DOHH2 (cell line): ENCODE measurements around the gene SLC22A31.

Experiments used
- H3F3A ChIP-seq: fragments of 200-600 bp; sonication (generic), shearing (Covaris generic); 2 replicates; pipeline ENCODE4 v1.6.0; 2016; ENCODE audit warnings: antibody characterized with exemption, mild to moderate bottlenecking; ENCODE audit not compliant: control insufficient read depth, insufficient read depth
- H3K27ac ChIP-seq: fragments of 200-600 bp; sonication (generic); 2 replicates; pipeline ENCODE4 v1.5.1; 2014; ENCODE audit warnings: low read depth, mild to moderate bottlenecking, low read length, moderate library complexity
- H3K27me3 ChIP-seq: fragments of 200-600 bp; sonication (generic); 2 replicates; pipeline ENCODE4 v1.6.1; 2014; ENCODE audit warnings: mild to moderate bottlenecking, low read length, mixed read lengths; ENCODE audit not compliant: control insufficient read depth
- H3K36me3 ChIP-seq: fragments of 200-600 bp; sonication (generic); 2 replicates; pipeline ENCODE4 v1.6.1; 2014; ENCODE audit warnings: mild to moderate bottlenecking, low read length, moderate library complexity, mixed read lengths; ENCODE audit not compliant: control insufficient read depth
- H3K4me1 ChIP-seq: fragments of 200-600 bp; sonication (generic); 2 replicates; pipeline ENCODE4 v1.6.1; 2014; ENCODE audit warnings: mild to moderate bottlenecking, low read length, mixed read lengths; ENCODE audit not compliant: control insufficient read depth
- H3K4me2 ChIP-seq: fragments of 200-600 bp; sonication (generic); 2 replicates; pipeline ENCODE4 v1.6.0; 2014; ENCODE audit warnings: mild to moderate bottlenecking, low read length, moderate library complexity
- H3K4me3 ChIP-seq: fragments of 200-600 bp; sonication (generic); 2 replicates; pipeline ENCODE4 v1.5.1; 2014; ENCODE audit warnings: mild to moderate bottlenecking, low read length, mixed read lengths
- H3K79me2 ChIP-seq: fragments of 200-600 bp; sonication (generic); 2 replicates; pipeline ENCODE4 v1.6.1; 2014; ENCODE audit warnings: mild to moderate bottlenecking, low read length, mixed read lengths; ENCODE audit not compliant: control insufficient read depth
- H3K9me2 ChIP-seq: fragments of 200-600 bp; sonication (generic); replicated peaks from 2 replicates; pipeline ENCODE4 v1.6.1; 2014; ENCODE audit warnings: mild to moderate bottlenecking, low read length, mixed read lengths; ENCODE audit not compliant: control insufficient read depth
- H3K9me3 ChIP-seq: fragments of 200-600 bp; sonication (generic); 2 replicates; pipeline ENCODE4 v1.6.1; 2014; ENCODE audit warnings: antibody characterized with exemption, low read length, mixed read lengths; ENCODE audit not compliant: control insufficient read depth, insufficient read depth
- H4K20me1 ChIP-seq: fragments of 200-600 bp; sonication (generic); 2 replicates; pipeline ENCODE4 v1.6.0; 2014; ENCODE audit warnings: low read depth, mild to moderate bottlenecking, antibody characterized with exemption, low read length, moderate library complexity; ENCODE audit not compliant: control insufficient read depth, insufficient read depth
- EZH2phosphoT487 ChIP-seq: fragments of 200-600 bp; sonication (generic); IDR thresholded peaks from 2 replicates; pipeline ENCODE4 v1.6.1; 2017; ENCODE audit warnings: borderline replicate concordance, mild to moderate bottlenecking, antibody characterized with exemption, low read length, moderate library complexity, mixed read lengths
- TF ChIP-seq, protein P1 (sequence below): fragments of 200-600 bp; sonication (generic); IDR thresholded peaks from one replicate; pipeline ENCODE4 v1.5.1; 2014; ENCODE audit warnings: antibody characterized with exemption, mild to moderate bottlenecking, low read depth, low read length; ENCODE audit not compliant: poor library complexity, severe bottlenecking

Gene SLC22A31

DNA sequence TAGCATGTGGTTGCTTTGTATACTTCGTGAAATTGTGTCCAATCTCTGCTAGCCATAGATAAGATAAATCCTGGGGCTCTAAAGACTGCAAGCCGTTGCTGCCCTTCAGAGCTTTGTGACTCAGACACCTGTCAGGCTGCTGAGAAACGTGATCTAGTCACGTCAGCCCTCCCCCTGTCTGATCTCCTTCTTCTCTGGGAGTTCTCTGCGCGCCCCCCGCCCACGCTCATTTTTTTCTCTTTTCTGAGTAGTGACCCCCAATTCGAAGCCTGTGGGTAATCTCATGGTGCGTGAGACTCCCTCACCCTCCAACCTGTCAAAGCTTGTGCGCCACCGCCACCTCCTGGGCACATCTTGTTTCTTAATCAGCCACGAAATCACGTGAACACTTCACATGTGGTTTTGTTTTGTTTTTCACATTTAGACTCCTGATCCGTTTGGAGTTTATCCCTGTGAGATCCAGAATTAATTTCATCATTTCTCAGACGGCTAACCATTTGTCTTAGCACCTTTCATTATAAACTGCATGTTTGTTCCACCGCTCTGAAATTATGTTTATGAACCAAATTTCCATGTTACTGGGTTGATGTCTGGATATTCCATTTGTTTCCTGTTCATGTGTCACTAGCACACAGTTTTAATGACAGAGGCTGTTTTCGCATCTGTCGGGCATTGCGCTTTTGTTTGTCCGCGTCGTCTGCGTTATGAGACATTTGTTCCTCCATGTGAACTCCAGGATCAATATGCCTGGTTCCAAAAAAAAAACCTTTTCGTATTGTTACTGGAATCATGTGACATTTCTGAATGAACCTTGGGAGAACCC lies 16.2 kb upstream of the SLC22A31 start:
- Histone ChIP-seq H3F3A (peaks cover 11% of the 10 kb centered on the region), H3K27ac (peak overlapping the region; percentile 64), H3K4me3 (peak overlapping the region; percentile 92), H3K9me2 (no peaks in the 10 kb centered on the region), H3K4me2 (peak overlapping the region; percentile 95), H3K36me3 (no peaks in the 10 kb centered on the region), H3K79me2 (peaks cover 6% of the 10 kb centered on the region), H3K4me1 (peaks cover 9% of the 10 kb centered on the region), H3K27me3 (no peaks in the 10 kb centered on the region), H4K20me1 (no peaks in the 10 kb centered on the region), H3K9me3 (no peaks in the 10 kb centered on the region)
- TF ChIP-seq EZH2phosphoT487, result no peak
- TF ChIP-seq, protein P1, sequence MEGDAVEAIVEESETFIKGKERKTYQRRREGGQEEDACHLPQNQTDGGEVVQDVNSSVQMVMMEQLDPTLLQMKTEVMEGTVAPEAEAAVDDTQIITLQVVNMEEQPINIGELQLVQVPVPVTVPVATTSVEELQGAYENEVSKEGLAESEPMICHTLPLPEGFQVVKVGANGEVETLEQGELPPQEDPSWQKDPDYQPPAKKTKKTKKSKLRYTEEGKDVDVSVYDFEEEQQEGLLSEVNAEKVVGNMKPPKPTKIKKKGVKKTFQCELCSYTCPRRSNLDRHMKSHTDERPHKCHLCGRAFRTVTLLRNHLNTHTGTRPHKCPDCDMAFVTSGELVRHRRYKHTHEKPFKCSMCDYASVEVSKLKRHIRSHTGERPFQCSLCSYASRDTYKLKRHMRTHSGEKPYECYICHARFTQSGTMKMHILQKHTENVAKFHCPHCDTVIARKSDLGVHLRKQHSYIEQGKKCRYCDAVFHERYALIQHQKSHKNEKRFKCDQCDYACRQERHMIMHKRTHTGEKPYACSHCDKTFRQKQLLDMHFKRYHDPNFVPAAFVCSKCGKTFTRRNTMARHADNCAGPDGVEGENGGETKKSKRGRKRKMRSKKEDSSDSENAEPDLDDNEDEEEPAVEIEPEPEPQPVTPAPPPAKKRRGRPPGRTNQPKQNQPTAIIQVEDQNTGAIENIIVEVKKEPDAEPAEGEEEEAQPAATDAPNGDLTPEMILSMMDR, result peak; percentile 86

DNA sequence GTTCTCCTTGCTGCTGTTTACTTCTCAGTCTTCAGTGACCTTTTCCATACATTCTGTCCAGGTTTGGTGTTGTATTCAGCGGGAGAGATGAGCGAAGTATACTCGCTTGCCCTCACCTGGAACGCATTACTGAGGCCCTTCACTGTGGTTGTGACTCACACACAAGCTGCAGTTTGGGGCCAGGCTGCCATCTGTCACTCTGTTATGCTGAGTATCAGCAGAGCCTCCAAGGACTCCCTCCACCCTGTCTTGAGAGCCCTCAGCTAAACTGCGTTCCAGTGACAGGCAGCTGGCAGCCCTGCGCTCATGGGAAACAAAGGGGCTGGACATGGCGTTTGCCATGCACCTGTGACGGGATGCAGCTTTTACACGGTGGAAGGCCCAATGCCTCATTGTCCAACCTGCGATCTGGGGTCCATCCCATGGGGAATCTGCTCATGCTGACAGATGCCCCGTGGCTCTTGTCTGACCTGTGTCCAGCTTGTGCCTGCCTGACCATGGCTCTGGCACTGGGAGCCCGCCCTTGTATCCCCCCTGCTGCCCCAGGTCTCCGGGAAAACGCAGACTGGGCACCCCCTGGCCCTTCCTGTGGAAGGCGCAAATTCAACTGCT lies 10.7 kb upstream of the SLC22A31 start:
- H3K27ac ChIP-seq, result no peak overlapping the region
- no peaks in the 10 kb centered on the region for H3K9me2 ChIP-seq
- TF ChIP-seq, protein P1, result no peak
- no peak for TF ChIP-seq EZH2phosphoT487
- H3K36me3 ChIP-seq, result no peaks in the 10 kb centered on the region
- no peaks in the 10 kb centered on the region for H4K20me1 ChIP-seq
- peaks cover 11% of the 10 kb centered on the region; the same call in 1 of the 2 replicates for H3K27me3 ChIP-seq
- H3K9me3 ChIP-seq, result no peaks in the 10 kb centered on the region
- no peak overlapping the region for H3K4me2 ChIP-seq
- peaks cover 7% of the 10 kb centered on the region; the same call in 1 of the 2 replicates for H3F3A ChIP-seq
- H3K79me2 ChIP-seq, result no peaks in the 10 kb centered on the region
- peaks cover 11% of the 10 kb centered on the region for H3K4me1 ChIP-seq
- no peak overlapping the region for H3K4me3 ChIP-seq

DNA sequence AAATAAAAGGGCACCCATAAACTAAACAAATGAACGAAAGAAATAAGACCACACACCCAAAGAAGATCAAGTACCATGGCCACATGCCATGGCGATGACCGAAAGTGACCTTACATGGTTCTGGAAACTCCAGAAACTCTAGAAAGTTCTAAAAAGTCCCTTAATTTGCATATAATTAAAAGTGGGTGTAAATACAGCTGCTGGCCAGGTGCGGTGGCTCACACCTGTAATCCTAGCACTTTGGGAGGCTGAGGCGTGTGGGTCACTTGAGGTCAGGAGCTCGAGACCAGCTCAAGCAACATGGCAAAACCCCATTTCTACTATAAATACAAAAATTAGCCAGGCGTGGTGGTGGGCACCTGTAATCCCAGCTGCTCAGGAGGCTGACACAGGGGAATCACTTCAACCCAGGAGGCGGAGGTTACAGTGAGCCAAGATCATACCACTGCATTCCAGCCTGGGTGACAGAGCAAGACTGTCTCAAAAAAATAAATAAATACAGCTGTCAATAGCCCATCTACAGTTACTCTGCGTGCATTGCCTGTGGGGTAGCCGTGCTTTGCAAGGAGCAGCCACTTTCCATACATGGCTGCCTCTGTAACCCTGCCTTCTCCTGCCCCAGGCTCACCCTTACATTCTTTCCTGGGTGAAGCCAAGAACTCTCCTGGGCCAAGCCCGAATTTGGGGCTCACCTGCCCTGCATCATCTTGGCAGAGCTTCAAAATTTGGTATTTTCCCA lies 10.0 kb upstream of the SLC22A31 start:
- H3K36me3 ChIP-seq, result no peaks in the 10 kb centered on the region
- no peaks in the 10 kb centered on the region for H3K79me2 ChIP-seq
- no peak overlapping the region for H3K27ac ChIP-seq
- H3K9me2 ChIP-seq, result no peaks in the 10 kb centered on the region
- H3F3A ChIP-seq, result peaks cover 6% of the 10 kb centered on the region; the same call in 1 of the 2 replicates
- TF ChIP-seq, protein P1, result no peak
- TF ChIP-seq EZH2phosphoT487, result no peak
- peaks cover 11% of the 10 kb centered on the region; the same call in 1 of the 2 replicates for H3K27me3 ChIP-seq
- peaks cover 11% of the 10 kb centered on the region for H3K4me1 ChIP-seq
- no peaks in the 10 kb centered on the region for H4K20me1 ChIP-seq
- H3K9me3 ChIP-seq, result no peaks in the 10 kb centered on the region
- H3K4me2 ChIP-seq, result no peak overlapping the region
- no peak overlapping the region for H3K4me3 ChIP-seq
